Mesothelial cell of epicardium (in vitro differentiated cells): ENCODE measurements around the gene GLB1L2. TPM values are rescaled to one million over a fixed set of nuclear protein-coding genes. Genes with fewer than 3 reads are reported as not detected.

Experiments
- DNase-seq, 2 experiments: peaks; one replicate each; pipeline ENCODE4 v3.0.0; 2021; ENCODE audit warnings: low spot score in 2 of 2; ENCODE audit not compliant: unreplicated experiment in 2 of 2
- H3K27ac Mint-ChIP-seq: 2 replicates; pipeline ENCODE4 v1.8.0; 2021; ENCODE audit warnings: mixed read lengths
- H3K27me3 Mint-ChIP-seq: 2 replicates; pipeline ENCODE4 v1.8.0; 2021; ENCODE audit warnings: low read depth, mixed read lengths
- H3K36me3 Mint-ChIP-seq: 2 replicates; pipeline ENCODE4 v1.8.0; 2021; ENCODE audit warnings: mixed read lengths
- H3K4me1 Mint-ChIP-seq: 2 replicates; pipeline ENCODE4 v1.8.0; 2021; ENCODE audit warnings: mixed read lengths
- H3K4me3 Mint-ChIP-seq: 2 replicates; pipeline ENCODE4 v1.8.0; 2021; ENCODE audit warnings: mild to moderate bottlenecking, moderate library complexity, mixed read lengths
- H3K9me3 Mint-ChIP-seq: 2 replicates; pipeline ENCODE4 v1.8.0; 2021; ENCODE audit warnings: mixed read lengths
- CTCF ChIP-seq: fragments of 200-600 bp; sonication (generic); IDR thresholded peaks from one replicate; pipeline ENCODE4 v1.5.0; 2021; ENCODE audit warnings: antibody characterized with exemption; ENCODE audit not compliant: unreplicated experiment
- total RNA-seq: library from RNA; stranded (reverse); gene quantifications from 3 replicates; pipeline ENCODE4 v1.2.1, GENCODE V29; 2021

Gene GLB1L2
- total RNA-seq, 1 donor from 2014 or later: 9.5 TPM

- H3K27me3 Mint-ChIP-seq: peaks cover 56% of the 10 kb centered on the region
- no peak for DNase-seq
- no peak overlapping the region for H3K27ac Mint-ChIP-seq
- H3K4me3 Mint-ChIP-seq: no peak overlapping the region
- no peaks in the 10 kb centered on the region for H3K4me1 Mint-ChIP-seq
- no peaks in the 10 kb centered on the region for H3K36me3 Mint-ChIP-seq
- no peak for TF ChIP-seq CTCF
- H3K9me3 Mint-ChIP-seq: no peaks in the 10 kb centered on the region
Measured at GRCh38 chr11:134407321-134407828, 75.6 kb downstream of the GLB1L2 start.

GRCh38 chr11:134407923-134408322 lies 76.1 kb downstream of the GLB1L2 start:
- H3K27me3 Mint-ChIP-seq: peaks cover 57% of the 10 kb centered on the region
- no peaks in the 10 kb centered on the region for H3K9me3 Mint-ChIP-seq
- no peak overlapping the region for H3K27ac Mint-ChIP-seq
- no peaks in the 10 kb centered on the region for H3K4me1 Mint-ChIP-seq
- H3K36me3 Mint-ChIP-seq: no peaks in the 10 kb centered on the region
- no peak for DNase-seq
- H3K4me3 Mint-ChIP-seq: no peak overlapping the region
- no peak for TF ChIP-seq CTCF

- no peaks in the 10 kb centered on the region for H3K4me1 Mint-ChIP-seq
- H3K4me3 Mint-ChIP-seq: no peak overlapping the region
- H3K9me3 Mint-ChIP-seq: no peaks in the 10 kb centered on the region
- H3K27ac Mint-ChIP-seq: no peak overlapping the region
- H3K27me3 Mint-ChIP-seq: peaks cover 67% of the 10 kb centered on the region
- no peak for DNase-seq
- no peaks in the 10 kb centered on the region for H3K36me3 Mint-ChIP-seq
- no peak for TF ChIP-seq CTCF
Measured at GRCh38 chr11:134409552-134410429, 78.0 kb downstream of the GLB1L2 start.

- Mint-ChIP-seq H3K9me3 (no peaks in the 10 kb centered on the region), H3K36me3 (no peaks in the 10 kb centered on the region), H3K4me1 (no peaks in the 10 kb centered on the region), H3K27ac (no peak overlapping the region), H3K27me3 (peaks cover 74% of the 10 kb centered on the region), H3K4me3 (peak overlapping the region; percentile 65)
- no peak for TF ChIP-seq CTCF
- no peak for DNase-seq
Measured at GRCh38 chr11:134410766-134411165, 79.0 kb downstream of the GLB1L2 start.

- Mint-ChIP-seq H3K27ac (no peak within 1 kb of the TSS), H3K27me3 (peaks cover 81% of the 10 kb centered on the region), H3K4me1 (no peaks in the 10 kb centered on the region), H3K9me3 (no peaks in the 10 kb centered on the region), H3K4me3 (peak within 1 kb of the TSS; percentile 65), H3K36me3 (no peaks in the 10 kb centered on the region)
- no peak for TF ChIP-seq CTCF
- DNase-seq: peak in 1 of 2 experiments; percentile 47
Measured at GRCh38 chr11:134412203-134413042, 80.6 kb downstream of the GLB1L2 start, which contains the start of gene B3GAT1. TSS of gene B3GAT1 (minus strand) at chr11:134412242. CDS start at chr11:134387659, 24,583 bp downstream.
